Midbrain (tissue), 1 donor: ENCODE data around the gene PKIG.

Source experiments
- DNase-seq: peaks from one replicate; lab custom pipeline; 2025; lab: John Stamatoyannopoulos, UW

PKIG gene

GRCh38 chr20:44664131-44664530, 81.8 kb downstream of the PKIG start:
- no peak for DNase-seq

GRCh38 chr20:44666066-44666465, 83.7 kb downstream of the PKIG start:
- DNase-seq, result no peak
